MM.1S (cell line): ENCODE data around the gene MLANA.

Source experiments
- EZH2 ChIP-seq: fragments of 300-600 bp; sonication (generic); optimal IDR thresholded peaks from 2 replicates; pipeline ENCODE3; 2017; ENCODE audit warnings: low read depth, mild to moderate bottlenecking, antibody characterized with exemption, low read length, mixed read lengths
- EZH2phosphoT487 ChIP-seq: fragments of 300-600 bp; sonication (generic); IDR thresholded peaks from 2 replicates; pipeline ENCODE4 v1.6.1; 2018; ENCODE audit warnings: antibody characterized with exemption, low read length
- TF ChIP-seq, protein P1 (sequence below): fragments of 300-600 bp; sonication (generic); IDR thresholded peaks from 2 replicates; pipeline ENCODE4 v1.5.1; 2016; ENCODE audit warnings: antibody characterized with exemption, low read length, mixed read lengths

DNA sequence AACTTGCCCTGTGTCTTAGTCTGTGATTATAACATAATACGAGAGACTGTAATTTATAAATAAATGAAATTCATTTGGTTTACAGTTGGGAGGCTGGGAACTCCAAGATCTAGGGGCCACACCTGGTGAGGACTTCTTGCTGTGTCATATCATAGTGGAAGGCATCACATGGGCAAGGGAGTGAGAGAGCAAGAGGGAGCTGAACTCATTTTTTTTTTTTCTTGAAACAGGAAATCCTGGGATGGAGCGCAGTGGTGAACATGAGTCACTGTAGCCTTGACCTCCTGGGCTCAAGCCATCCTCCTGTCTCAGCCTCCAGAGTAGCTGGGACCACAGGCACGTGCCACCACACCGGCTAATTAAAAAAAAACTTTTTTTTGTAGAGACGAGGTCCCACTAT lies 7.2 kb downstream of the MLANA start:
- TF ChIP-seq, protein P1, sequence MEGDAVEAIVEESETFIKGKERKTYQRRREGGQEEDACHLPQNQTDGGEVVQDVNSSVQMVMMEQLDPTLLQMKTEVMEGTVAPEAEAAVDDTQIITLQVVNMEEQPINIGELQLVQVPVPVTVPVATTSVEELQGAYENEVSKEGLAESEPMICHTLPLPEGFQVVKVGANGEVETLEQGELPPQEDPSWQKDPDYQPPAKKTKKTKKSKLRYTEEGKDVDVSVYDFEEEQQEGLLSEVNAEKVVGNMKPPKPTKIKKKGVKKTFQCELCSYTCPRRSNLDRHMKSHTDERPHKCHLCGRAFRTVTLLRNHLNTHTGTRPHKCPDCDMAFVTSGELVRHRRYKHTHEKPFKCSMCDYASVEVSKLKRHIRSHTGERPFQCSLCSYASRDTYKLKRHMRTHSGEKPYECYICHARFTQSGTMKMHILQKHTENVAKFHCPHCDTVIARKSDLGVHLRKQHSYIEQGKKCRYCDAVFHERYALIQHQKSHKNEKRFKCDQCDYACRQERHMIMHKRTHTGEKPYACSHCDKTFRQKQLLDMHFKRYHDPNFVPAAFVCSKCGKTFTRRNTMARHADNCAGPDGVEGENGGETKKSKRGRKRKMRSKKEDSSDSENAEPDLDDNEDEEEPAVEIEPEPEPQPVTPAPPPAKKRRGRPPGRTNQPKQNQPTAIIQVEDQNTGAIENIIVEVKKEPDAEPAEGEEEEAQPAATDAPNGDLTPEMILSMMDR, result no peak
- no peak for TF ChIP-seq EZH2phosphoT487
- TF ChIP-seq EZH2, result no peak
